ES-I3 (cell line): ENCODE results near the gene UBN1.

Source experiments
- H3K36me3 ChIP-seq: 2 replicates; pipeline ENCODE4 v1.6.1; 2013; ENCODE audit warnings: mild to moderate bottlenecking, low read length, control low read depth, moderate library complexity; ENCODE audit not compliant: insufficient read depth
- H3K4me1 ChIP-seq: 2 replicates; pipeline ENCODE4 v1.6.1; 2013; ENCODE audit warnings: mild to moderate bottlenecking, control low read depth, low read length; ENCODE audit not compliant: insufficient read depth
- H3K9ac ChIP-seq: 2 replicates; pipeline ENCODE4 v1.6.1; 2013; ENCODE audit warnings: low read depth, mild to moderate bottlenecking, low read length, moderate library complexity
- H3K9me3 ChIP-seq: 2 replicates; pipeline ENCODE4 v1.6.1; 2013; ENCODE audit warnings: mild to moderate bottlenecking, low read length, moderate library complexity; ENCODE audit not compliant: control insufficient read depth, insufficient read depth

The UBN1 gene

GRCh38 chr16:4864728-4865127 is 17.4 kb downstream of the UBN1 start:
- no peaks in the 10 kb centered on the region for H3K9me3 ChIP-seq
- H3K9ac ChIP-seq, result no peak overlapping the region
- H3K36me3 ChIP-seq, result peaks cover 18% of the 10 kb centered on the region
- H3K4me1 ChIP-seq, result no peaks in the 10 kb centered on the region

DNA sequence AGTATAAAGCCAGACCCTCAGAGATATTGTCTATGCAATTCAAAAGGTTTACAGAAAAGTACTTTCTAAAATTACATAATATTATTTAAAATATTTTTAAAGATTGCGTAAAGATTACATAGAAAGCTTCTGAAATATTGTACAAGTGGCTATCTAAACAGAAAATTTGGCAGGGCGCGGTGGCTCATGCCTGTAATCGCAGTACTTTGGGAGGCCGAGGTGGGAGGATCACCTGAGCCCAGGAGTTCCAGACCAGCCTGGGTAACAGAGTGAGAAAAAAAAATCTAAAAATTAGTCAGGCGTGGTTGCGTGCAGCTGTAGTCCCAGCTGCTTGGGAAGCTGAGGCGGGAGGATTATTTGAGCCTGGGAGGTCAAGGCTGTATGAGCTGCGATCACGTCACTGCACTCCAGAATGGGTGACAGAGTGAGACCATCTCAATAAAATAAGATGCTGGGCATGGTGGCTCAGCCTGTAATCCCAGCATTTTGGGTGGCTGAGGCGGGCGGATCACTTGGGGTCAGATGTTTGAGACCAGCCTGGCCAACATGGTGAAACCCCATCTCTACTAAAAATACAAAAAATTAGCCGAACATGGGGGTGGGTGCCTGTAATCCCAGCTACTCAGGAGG is 18.1 kb downstream of the UBN1 start:
- Histone ChIP-seq H3K4me1 (no peaks in the 10 kb centered on the region), H3K9ac (no peak overlapping the region), H3K9me3 (no peaks in the 10 kb centered on the region), H3K36me3 (peaks cover 12% of the 10 kb centered on the region)

GRCh38 chr16:4866586-4866985 is 19.3 kb downstream of the UBN1 start:
- no peak overlapping the region for H3K9ac ChIP-seq
- no peaks in the 10 kb centered on the region for H3K9me3 ChIP-seq
- peaks cover 11% of the 10 kb centered on the region for H3K36me3 ChIP-seq
- H3K4me1 ChIP-seq, result no peaks in the 10 kb centered on the region

DNA sequence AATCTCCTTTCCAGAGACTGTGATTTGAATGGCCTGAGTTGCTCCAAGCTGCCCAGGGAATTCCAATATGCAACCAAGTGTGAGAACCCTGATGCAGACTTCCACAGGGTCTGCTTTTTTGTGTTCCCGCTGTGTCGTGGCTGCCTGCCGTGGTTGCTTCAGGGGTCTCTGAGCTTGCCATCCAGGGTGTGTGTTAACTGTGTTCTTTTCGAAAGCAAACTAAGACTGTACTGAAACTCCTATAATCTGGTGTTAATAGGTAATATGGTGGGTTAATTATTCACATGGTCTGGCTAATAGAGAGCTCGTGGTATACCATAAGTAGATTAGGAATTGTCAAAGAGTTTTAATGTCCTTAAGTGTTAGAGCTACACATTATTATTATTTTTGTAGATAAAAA is 20.7 kb downstream of the UBN1 start:
- H3K9me3 ChIP-seq, result no peaks in the 10 kb centered on the region
- no peak overlapping the region for H3K9ac ChIP-seq
- no peaks in the 10 kb centered on the region for H3K4me1 ChIP-seq
- H3K36me3 ChIP-seq, result peaks cover 15% of the 10 kb centered on the region

DNA sequence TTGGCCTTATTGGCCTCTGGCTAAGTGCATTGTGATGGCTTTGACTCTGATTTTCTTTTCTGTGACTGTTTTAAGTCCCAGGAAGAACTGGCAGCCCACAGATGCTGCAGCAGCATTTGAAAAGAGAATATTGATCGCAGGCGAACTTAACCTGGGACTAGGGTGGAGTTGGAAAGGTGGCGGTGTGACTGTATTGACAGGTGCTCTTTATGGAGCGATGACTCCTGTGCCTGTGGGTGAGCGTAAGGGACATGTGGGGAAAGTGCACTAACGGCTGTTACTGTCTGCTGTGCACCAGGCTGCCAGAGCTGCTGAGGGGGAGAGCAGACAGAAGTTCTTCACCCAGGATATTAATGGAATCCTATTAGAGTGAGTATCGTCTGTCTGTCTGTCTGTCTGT is 21.3 kb downstream of the UBN1 start:
- Histone ChIP-seq H3K4me1 (no peaks in the 10 kb centered on the region), H3K9me3 (no peaks in the 10 kb centered on the region), H3K36me3 (peaks cover 20% of the 10 kb centered on the region), H3K9ac (no peak overlapping the region)

GRCh38 chr16:4869147-4869805 is 22.0 kb downstream of the UBN1 start:
- Histone ChIP-seq H3K36me3 (peaks cover 27% of the 10 kb centered on the region), H3K4me1 (no peaks in the 10 kb centered on the region), H3K9ac (no peak overlapping the region), H3K9me3 (no peaks in the 10 kb centered on the region)

- H3K36me3 ChIP-seq, result peaks cover 36% of the 10 kb centered on the region
Measured at GRCh38 chr16:4870138-4870671, 22.9 kb downstream of the UBN1 start.

GRCh38 chr16:4871071-4871470 is 23.8 kb downstream of the UBN1 start:
- Histone ChIP-seq H3K36me3 (peaks cover 38% of the 10 kb centered on the region), H3K9me3 (no peaks in the 10 kb centered on the region), H3K9ac (no peak overlapping the region), H3K4me1 (no peaks in the 10 kb centered on the region)

More at GRCh38 chr16:4870138-4870671, 22.9 kb downstream of the UBN1 start:
- Histone ChIP-seq H3K9me3 (no peaks in the 10 kb centered on the region), H3K4me1 (no peaks in the 10 kb centered on the region), H3K9ac (no peak overlapping the region)

GRCh38 chr16:4873091-4873490 is 25.8 kb downstream of the UBN1 start:
- Histone ChIP-seq H3K36me3 (peaks cover 42% of the 10 kb centered on the region), H3K9me3 (no peaks in the 10 kb centered on the region), H3K4me1 (no peaks in the 10 kb centered on the region)

GRCh38 chr16:4874666-4875065 is 27.4 kb downstream of the UBN1 start:
- no peaks in the 10 kb centered on the region for H3K4me1 ChIP-seq
- H3K9ac ChIP-seq, result no peak overlapping the region
- no peaks in the 10 kb centered on the region for H3K9me3 ChIP-seq
- H3K36me3 ChIP-seq, result peaks cover 52% of the 10 kb centered on the region

More at GRCh38 chr16:4873091-4873490, 25.8 kb downstream of the UBN1 start:
- no peak overlapping the region for H3K9ac ChIP-seq

- peaks cover 54% of the 10 kb centered on the region for H3K36me3 ChIP-seq
- H3K4me1 ChIP-seq, result no peaks in the 10 kb centered on the region
- no peak overlapping the region for H3K9ac ChIP-seq
- no peaks in the 10 kb centered on the region for H3K9me3 ChIP-seq
Measured at GRCh38 chr16:4876646-4877379, 29.5 kb downstream of the UBN1 start.

- peaks cover 51% of the 10 kb centered on the region for H3K36me3 ChIP-seq
Measured at GRCh38 chr16:4877380-4877685, 30.1 kb downstream of the UBN1 start.

GRCh38 chr16:4879049-4879448 is 31.8 kb downstream of the UBN1 start:
- Histone ChIP-seq H3K4me1 (no peaks in the 10 kb centered on the region), H3K36me3 (peaks cover 48% of the 10 kb centered on the region), H3K9me3 (no peaks in the 10 kb centered on the region), H3K9ac (no peak overlapping the region)

More at GRCh38 chr16:4877380-4877685, 30.1 kb downstream of the UBN1 start:
- Histone ChIP-seq H3K9ac (no peak overlapping the region), H3K4me1 (no peaks in the 10 kb centered on the region), H3K9me3 (no peaks in the 10 kb centered on the region)

DNA sequence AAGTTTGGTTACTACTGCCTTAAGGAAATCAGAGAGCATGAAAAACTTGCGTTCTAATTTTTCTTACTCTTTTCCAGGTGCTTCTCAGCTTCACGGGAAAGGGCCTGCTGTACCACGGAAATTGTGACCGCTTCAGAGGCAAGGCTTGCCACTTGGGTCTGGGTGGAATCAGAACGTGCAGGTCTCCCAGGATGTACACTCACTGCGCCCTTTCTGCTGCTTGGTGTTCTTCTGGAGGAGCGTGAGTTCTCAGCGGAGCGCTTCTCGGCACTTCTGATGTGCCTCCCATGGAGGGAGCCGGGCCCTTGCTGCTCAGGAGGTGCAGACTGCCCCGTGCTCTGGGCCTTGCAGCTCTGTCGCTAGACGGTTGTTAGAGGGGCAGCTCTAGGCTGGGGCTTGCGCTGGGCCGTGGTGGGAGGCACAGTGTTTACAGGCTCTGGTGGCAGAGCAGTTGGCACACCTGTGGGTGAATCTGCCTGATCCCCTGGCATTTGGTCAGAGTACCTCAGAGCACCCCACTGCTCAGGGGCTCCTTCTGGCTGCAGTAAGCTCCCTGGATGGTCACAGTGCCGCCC is 32.8 kb downstream of the UBN1 start:
- H3K9me3 ChIP-seq, result no peaks in the 10 kb centered on the region
- H3K36me3 ChIP-seq, result peaks cover 44% of the 10 kb centered on the region
- H3K4me1 ChIP-seq, result no peaks in the 10 kb centered on the region
- no peak overlapping the region for H3K9ac ChIP-seq
